ENCODE results near the gene PRPF4.
"Not testable (repeated sequence)": the region's sequence is repeated elsewhere in the genome, so short reads cannot be mapped to it uniquely, and the experiment has no call there.

Gene PRPF4

DNA sequence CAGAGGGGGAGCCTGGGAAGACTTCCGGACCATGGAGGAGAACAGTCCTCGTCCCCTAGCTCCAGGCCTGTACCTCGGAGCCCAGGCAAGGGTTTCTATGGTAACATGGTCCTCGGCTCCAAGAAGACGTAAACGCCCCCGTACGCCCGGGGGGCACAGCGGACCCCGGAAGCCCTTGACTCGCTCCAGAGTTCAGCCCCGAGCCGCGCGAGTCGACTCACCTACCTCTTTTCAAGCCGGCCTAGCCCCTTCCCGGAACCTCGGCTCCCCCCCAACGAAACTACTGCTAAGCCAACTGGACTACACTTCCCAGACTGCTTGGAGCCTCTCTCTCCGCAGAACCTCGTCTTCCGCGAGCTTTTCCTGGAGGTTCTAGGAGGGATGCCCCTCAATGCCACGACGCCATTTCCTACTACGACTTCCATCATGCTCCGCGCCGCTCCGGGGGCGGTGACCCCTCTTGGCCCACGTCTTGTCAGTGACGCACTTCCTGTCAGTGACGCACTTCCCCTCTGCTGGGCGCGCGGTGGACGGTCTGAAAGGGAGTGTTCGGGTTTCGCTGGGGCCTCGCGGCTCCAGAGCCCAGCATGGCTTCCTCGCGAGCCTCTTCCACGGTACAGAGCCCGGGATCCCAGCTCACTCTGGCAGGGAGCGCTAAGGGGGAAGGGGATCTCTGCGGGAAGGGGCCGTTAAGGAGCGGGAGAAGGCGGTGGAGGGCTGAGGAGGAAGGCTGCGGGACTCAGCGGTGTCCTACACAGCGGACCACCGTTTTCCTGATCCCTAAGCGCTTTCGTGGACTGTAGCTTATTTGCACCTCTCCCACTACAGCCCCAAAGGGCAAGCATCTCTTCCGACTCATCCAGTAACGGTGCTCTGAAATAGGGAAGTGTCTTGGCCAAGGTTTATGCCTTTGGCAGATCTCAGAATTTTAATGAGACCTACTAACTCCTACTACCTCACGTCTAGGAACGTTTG, at the start of gene PRPF4, which contains the start of gene CDC26:
PRPF4 (plus strand) TSS at position 502 of the 975 bp plus-strand sequence; CDS start at position 588, 86 bp downstream.
CDC26 (minus strand) TSS at position 416 of the 975 bp plus-strand sequence. CDS start 3,065 bp downstream, outside the sequence.
- peak; percentile 99 for DNase-seq

- DNase-seq = no peak
These were observed 48.0 kb upstream of the PRPF4 start for GRCh38 chr9:113227436-113227835.

- no peak for DNase-seq
These were observed 47.3 kb upstream of the PRPF4 start for GRCh38 chr9:113228130-113228665.

DNA sequence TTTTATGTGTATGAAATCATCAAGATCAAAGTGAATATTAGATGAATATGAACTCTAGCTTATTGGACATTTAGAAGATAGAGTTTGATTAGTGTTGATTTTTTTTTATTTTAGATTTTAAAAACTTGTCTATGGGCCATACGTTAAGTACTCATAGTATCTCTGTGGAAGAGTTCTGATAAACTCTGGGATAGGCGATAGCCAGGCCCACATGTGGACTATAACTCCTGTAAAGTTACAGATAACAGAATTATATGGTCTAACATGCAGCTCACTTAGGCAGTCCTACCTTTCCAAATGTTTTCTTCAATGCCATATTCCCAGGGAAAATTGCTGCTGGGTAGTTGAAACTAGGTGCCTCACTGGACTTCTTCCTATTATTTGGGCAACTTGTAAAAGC, 43.8 kb upstream of the PRPF4 start:
- no peak for DNase-seq

DNA sequence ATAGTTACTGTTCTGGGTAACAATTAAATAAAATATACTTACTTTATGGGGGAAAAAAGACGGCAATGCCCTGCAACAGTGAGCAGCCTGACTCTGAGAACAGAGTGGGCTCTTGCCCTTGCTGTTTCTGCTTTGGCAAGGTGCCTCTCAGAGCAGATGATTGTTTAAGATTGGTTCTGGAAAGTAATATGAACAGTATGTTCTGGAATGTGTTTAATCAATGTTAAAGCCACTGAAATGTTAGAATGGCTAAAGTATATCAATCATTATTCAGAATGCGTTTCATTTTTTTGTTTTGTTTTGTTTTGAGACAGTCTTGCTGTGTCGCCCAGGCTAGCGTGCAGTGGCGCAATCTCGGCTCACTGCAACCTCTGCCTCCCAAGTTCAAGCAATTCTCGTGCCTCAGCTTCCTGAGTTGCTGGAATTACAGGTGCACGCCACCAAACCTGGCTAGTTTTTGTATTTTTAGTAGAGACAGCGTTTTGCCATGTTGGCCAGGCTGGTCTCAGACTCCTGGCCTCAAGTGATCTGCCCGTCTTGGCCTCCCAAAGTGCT, 39.7 kb upstream of the PRPF4 start:
- DNase-seq = not testable (repeated sequence)

DNA sequence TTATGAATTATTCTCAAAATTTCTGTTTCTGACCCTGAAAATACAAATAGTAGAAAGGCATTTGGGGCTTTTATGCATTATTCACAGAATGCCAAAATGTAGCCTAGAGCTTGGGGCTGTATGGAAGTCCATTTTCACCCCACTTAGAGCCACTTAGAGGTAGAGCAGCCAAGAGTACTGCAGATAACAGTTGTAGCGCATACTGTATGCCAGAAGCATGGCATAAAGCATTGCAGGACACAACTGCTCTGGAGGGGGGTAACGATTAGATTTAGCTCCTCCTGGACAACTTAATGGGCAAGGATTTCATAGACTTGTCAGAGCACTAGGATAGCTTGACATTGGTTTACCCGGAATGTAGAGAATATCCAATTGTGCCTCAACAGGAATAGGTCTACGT, 38.4 kb upstream of the PRPF4 start:
- DNase-seq = no peak

DNA sequence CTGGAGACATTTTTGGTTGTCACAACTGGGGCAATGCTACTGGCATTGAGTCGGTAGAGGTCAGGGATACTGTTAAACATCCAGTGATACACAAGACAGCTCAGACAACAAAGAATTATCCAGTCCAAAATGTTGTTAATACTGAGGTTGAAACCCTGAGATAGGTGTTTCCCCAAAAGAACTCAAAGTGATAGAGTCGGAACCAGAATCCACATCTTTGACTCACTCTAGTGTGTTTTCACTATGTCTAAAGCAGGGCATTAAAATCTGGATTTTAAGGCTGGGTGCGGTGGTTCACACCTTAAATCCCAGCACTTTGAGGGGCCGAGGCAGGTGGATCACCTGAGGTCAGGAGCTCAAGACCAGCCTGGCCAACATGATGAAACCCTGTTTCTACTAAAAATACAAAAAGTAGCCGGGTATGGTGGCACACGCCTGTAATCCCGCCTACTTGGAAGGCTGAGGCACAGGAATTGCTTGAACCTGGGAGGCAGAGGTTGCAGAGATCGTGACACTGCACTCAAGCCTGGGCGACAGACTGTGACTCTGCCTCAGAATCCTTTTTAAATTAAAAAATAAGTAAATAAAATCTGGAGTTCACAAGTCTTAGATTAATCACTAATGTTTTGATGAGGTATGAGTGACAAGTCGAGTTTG, 37.1 kb upstream of the PRPF4 start:
- no peak for DNase-seq

DNA sequence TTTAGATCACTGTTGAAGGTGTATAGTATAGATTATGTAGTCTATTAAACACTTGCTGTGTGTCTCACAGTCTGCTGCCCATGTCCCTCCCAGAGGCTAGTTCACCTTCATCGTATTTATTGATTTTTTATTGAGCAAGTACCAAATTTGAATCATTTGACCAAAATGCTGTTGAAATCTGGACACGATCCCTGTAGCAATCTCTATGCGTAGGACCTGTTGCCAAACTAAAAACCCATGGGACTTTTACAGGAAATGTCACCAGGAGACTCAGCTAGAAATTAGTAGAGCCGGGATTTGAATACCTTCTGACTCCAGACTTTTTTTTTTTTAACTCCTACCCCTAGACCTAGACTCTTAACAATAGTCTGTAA, 36.6 kb upstream of the PRPF4 start:
- DNase-seq = no peak

- DNase-seq = no peak
These were observed 34.3 kb upstream of the PRPF4 start for GRCh38 chr9:113241161-113241560.

DNA sequence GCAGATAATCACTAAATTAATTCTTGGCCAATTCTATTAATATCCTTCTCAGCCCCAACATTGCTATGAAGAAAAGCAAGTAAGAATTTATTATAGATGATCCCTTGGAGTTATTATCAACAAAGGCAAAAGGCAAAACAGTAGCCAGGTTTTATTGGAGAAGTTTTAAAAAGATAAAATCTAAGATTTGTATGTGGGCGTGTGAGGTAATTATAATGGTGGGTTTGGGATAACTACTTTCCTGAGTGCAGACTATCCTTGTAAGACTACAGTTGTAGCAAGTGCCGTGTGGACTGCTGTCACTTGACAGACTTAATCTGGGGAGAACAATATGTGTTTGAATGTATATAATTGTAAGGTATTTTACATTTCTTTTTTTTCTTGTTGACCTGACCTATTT, 30.9 kb upstream of the PRPF4 start:
- no peak for DNase-seq

DNA sequence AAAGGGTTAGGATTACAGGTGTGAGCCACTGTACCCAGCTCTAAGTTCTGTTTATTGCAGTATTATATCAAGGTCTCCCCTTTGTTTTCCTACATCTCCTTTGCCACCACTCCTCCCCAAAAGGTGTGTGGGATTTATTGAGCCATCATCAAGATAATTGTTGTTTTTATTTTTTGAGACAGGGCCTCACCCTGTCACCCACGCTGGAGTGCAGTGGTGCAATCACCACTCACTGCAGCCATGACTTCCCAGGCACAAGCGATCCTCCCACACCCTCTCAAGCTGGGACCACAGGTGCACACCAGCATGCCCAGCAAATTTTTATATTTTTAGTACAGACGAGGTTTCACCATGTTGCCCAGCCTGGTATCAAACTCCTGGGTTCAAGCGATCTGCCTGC, 29.6 kb upstream of the PRPF4 start:
- DNase-seq = no peak

DNA sequence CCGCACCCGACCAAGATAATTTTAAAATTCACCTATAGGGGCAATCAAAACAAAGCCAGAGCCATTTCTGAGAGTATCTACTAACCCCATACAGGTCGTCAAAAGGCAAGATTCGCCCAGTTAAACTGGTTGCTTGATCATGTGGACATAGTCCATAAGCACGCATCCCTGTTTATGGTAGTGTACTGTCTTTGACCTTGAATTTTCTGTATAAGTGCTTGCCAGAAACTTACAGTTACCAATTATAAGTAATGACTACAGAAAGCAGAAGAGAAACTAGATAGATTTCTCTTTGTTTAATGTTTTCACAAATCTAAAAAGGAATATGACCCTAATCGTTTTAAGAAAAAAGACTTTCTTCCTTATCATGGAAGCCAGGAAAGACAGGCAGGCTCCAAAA, 28.5 kb upstream of the PRPF4 start:
- no peak for DNase-seq

DNA sequence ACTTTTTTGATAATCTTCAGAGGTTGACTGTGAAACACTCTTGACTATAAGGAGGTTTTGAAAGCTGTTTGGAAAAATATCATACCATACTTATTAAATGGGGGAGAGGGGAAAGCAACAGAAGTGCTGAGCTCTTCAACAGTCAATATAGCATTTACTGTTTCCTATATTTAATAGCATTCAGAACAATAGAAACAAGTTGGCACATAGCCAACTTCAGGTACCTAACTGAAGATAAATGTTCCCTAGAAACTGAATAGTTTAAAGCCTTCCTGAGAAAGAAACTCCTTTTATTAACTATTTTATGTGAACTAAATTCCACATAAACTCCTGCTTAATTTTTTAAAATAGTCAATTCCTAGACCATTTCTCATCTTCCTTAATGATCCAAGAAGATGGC, 27.8 kb upstream of the PRPF4 start:
- DNase-seq = peak; percentile 0

GRCh38 chr9:113249661-113250060, 25.8 kb upstream of the PRPF4 start:
- not testable (repeated sequence) for DNase-seq

DNA sequence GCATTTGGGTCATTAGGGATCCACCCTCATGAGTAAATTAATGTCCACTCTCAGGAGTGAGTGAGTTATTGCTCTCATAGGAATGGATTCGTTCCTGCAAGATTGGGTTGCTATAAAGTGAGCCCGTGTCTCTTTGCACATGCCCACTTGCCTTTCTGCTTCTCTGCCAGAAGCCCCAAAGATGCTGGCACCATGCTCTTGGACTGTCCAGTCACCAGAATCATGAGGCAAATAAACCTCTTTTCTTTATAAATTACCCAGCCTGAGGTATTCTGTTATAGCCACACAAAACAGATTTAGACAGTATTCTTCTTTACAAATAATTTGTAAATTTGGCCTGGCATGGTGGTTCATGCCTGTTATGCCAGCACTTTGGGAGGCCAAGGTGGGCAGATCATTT, 24.7 kb upstream of the PRPF4 start:
- DNase-seq = no peak

GRCh38 chr9:113254991-113255390, 20.5 kb upstream of the PRPF4 start:
- no peak for DNase-seq

- no peak for DNase-seq
These were observed 20.0 kb upstream of the PRPF4 start for GRCh38 chr9:113255438-113255837.

DNA sequence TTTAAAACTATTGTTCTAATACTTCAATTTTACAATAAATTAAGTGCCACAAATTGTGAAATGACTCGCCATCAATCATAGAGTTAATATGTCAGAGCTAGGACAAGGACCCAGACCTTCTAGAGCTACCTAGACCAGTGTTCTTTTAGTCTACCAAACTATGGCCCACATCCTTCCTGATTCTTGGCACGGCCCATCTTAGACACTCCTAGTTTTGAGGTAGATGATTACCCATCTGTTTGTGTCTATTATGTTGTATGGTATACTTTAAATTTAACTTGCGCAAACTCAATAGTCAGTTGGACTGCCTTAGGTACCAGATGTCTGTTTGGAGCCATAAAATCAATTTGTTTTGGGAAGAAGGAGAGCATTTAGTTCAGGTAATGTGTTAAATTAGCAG, 17.6 kb upstream of the PRPF4 start:
- DNase-seq = no peak

- DNase-seq = no peak
These were observed 17.2 kb upstream of the PRPF4 start for GRCh38 chr9:113258282-113258681.

DNA sequence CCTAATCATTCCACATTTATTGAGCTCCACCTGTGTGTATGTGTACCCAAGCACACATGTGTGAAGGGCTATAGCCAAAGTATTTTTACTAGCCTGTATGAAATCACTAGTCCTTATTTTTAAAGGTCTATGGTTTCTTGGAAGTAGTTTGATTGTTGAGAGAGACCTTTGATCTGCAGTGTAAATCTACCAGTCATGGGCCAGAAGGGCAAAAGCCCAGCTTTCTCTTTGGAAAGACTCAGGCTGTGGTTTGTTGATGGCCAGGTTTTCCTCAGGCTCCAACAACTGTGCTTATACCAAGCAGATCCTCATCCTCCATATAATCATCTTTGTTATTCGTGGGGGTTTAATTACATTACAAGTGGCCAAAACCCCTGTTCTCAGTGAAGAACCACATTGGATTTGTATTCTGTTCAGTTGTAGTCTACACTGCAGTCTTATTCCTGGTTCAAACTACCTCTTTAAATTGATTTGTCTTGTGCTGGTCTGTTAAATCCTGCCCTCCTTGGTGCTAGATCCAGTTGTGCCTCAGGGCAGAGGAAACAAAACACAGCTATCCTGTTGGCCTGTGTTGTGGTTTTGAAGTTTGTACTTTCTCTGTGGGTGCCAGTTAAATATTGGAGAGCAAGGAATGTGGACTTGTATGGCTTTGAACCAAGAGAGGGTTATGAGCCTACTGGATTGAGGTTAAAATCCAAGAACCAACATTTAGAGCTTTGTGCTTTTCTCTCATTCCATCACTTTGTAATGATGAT, 13.4 kb upstream of the PRPF4 start:
- DNase-seq = no peak

DNA sequence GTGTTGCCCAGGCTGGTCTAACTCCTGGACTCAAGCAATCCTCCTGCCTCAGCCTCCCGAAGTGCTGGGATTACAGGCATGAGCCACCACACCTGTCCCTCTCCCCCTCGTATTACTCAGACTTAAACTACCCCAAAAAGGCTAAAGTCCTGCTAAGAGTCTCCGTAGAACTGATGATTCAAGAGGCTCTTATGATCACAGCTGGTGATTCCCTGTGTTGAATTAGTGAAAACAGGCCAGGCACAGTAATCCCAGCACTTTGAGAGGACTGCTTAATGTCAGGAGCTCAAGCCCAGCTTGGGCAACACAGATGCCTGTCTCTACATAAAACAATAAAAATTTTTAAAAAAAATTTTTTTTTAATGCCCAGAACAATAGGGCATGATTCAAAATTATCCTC, 9.3 kb upstream of the PRPF4 start:
- no peak for DNase-seq

DNA sequence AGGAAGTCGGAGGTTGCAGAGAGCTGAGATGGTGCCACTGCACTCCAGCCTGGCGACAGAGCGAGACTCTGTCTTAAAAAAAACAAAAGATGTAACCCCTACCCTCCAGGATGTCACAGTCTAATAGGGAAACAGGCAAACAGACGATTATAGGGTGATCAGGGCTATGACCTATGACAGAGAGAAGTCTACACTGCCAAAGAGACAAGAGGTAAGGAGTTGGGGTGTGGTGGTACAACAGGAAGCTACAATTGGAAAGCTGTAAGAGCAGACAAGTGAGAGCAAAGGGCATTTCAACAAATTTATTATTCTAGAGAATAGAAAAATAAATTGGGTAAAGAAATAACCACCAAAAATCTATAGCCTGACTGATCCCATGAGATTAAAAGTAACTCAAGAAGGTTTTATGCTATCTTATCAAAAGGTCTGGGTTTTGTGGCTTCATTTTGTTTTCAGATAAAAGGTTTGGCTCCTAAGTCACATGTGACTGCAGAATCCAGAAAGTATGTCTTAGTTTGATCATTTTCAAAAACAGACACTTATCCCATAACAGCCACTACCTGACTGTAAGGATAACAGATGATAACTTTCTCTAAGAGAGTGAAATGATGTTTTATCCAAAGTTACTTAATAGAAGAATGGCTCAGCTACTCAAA, 7.4 kb upstream of the PRPF4 start:
- DNase-seq = no peak

Data from NCI-H1092 treated with DMSO at 0.1 percent for 48 hours (cell line).